Neural cell (in vitro differentiated cells): Measurements from ENCODE around the gene DAPK2.

Source experiments
- EZH2 ChIP-seq: fragments of 200-600, 300-800 bp; shearing (Covaris generic), sonication (generic); IDR thresholded peaks from 2 replicates; pipeline ENCODE4 v1.6.1; 2014; ENCODE audit warnings: antibody characterized with exemption, low read length, borderline replicate concordance, mild to moderate bottlenecking; ENCODE audit not compliant: insufficient read depth, poor library complexity, severe bottlenecking
- MXI1 ChIP-seq: fragments of 450-650 bp; conservative IDR thresholded peaks from 2 replicates; pipeline ENCODE4 v1.6.1; 2014; ENCODE audit warnings: antibody characterized with exemption, mild to moderate bottlenecking; ENCODE audit not compliant: poor library complexity, severe bottlenecking
- POLR2AphosphoS5 ChIP-seq: IDR thresholded peaks from 2 replicates; pipeline ENCODE4 v1.6.1; 2012
- SMC3 ChIP-seq: fragments of 450-650 bp; conservative IDR thresholded peaks from 2 replicates; pipeline ENCODE4 v1.6.1; 2014; ENCODE audit warnings: antibody characterized with exemption, mild to moderate bottlenecking, moderate library complexity; ENCODE audit not compliant: poor library complexity
- TAF1 ChIP-seq: IDR thresholded peaks from 2 replicates; pipeline ENCODE4 v1.6.1; 2012; ENCODE audit warnings: low read depth
- TF ChIP-seq, protein P1 (sequence below): fragments of 450-650 bp; IDR thresholded peaks from 2 replicates; pipeline ENCODE4 v1.5.1; 2014; ENCODE audit warnings: antibody characterized with exemption, mild to moderate bottlenecking, moderate library complexity; ENCODE audit not compliant: poor library complexity, severe bottlenecking
- TF ChIP-seq, protein P2 (sequence below): IDR thresholded peaks from 2 replicates; pipeline ENCODE4 v1.6.1; 2012; ENCODE audit warnings: borderline replicate concordance

DNA sequence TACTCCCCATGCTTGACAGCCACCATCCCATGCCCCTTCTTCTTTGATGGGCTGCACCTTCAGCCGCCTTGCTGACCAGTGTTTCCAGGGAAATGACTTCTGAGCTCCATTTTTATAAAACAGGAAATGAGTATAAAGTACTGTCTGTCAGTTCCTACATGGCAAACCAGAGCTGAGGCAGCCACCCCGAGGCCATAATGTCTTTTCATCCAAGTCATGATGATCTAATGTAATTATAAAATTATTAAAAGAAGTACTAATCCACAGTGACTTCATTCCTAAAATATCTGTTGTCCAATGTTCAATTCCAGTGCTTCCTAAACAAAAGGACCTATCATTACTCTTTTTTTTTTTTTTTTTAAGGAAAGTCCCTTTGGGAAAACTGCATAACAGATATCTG lies 137.3 kb downstream of the DAPK2 start:
- TF ChIP-seq, protein P1, sequence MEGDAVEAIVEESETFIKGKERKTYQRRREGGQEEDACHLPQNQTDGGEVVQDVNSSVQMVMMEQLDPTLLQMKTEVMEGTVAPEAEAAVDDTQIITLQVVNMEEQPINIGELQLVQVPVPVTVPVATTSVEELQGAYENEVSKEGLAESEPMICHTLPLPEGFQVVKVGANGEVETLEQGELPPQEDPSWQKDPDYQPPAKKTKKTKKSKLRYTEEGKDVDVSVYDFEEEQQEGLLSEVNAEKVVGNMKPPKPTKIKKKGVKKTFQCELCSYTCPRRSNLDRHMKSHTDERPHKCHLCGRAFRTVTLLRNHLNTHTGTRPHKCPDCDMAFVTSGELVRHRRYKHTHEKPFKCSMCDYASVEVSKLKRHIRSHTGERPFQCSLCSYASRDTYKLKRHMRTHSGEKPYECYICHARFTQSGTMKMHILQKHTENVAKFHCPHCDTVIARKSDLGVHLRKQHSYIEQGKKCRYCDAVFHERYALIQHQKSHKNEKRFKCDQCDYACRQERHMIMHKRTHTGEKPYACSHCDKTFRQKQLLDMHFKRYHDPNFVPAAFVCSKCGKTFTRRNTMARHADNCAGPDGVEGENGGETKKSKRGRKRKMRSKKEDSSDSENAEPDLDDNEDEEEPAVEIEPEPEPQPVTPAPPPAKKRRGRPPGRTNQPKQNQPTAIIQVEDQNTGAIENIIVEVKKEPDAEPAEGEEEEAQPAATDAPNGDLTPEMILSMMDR = no peak
- no peak for TF ChIP-seq MXI1
- TF ChIP-seq, protein P2, sequence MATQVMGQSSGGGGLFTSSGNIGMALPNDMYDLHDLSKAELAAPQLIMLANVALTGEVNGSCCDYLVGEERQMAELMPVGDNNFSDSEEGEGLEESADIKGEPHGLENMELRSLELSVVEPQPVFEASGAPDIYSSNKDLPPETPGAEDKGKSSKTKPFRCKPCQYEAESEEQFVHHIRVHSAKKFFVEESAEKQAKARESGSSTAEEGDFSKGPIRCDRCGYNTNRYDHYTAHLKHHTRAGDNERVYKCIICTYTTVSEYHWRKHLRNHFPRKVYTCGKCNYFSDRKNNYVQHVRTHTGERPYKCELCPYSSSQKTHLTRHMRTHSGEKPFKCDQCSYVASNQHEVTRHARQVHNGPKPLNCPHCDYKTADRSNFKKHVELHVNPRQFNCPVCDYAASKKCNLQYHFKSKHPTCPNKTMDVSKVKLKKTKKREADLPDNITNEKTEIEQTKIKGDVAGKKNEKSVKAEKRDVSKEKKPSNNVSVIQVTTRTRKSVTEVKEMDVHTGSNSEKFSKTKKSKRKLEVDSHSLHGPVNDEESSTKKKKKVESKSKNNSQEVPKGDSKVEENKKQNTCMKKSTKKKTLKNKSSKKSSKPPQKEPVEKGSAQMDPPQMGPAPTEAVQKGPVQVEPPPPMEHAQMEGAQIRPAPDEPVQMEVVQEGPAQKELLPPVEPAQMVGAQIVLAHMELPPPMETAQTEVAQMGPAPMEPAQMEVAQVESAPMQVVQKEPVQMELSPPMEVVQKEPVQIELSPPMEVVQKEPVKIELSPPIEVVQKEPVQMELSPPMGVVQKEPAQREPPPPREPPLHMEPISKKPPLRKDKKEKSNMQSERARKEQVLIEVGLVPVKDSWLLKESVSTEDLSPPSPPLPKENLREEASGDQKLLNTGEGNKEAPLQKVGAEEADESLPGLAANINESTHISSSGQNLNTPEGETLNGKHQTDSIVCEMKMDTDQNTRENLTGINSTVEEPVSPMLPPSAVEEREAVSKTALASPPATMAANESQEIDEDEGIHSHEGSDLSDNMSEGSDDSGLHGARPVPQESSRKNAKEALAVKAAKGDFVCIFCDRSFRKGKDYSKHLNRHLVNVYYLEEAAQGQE = no peak
- TF ChIP-seq TAF1 = no peak
- no peak for TF ChIP-seq EZH2
- no peak for TF ChIP-seq SMC3
- no peak for TF ChIP-seq POLR2AphosphoS5
